ENCODE results near the gene SUGCT.

Gene SUGCT

DNA sequence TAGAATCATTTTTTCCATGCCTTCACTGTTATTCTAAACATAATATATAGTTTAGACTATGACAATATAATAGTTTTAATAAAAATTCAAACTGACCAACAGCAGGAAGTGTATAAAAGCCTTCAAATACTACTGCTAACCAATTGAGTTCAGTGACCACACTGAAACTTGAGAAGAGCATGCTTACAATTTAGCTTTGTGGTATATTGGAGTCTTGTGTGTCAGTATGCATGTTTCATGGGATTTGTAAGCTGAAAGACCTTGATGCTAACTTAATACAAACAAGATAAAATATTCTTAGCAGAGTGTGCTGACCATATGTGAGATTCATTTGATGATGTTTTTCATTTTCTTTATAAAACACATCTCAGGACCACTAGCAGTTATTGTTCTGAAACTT, 395.5 kb downstream of the SUGCT start:
- no peak overlapping the region for H3K4me3 ChIP-seq (ENCODE audit: low read depth, low read length)
- H3K4me2 ChIP-seq (ENCODE audit: low read length) = no peak overlapping the region
- H3K36me3 ChIP-seq (ENCODE audit: control insufficient read depth, insufficient read depth, low read length) = no peaks in the 10 kb centered on the region
- no peak overlapping the region for H3K9ac ChIP-seq
- no peaks in the 10 kb centered on the region for H3K4me1 ChIP-seq
- H2AFZ ChIP-seq = no peak overlapping the region
- no peaks in the 10 kb centered on the region for H3K79me2 ChIP-seq
- H3K27me3 ChIP-seq (ENCODE audit: control insufficient read depth, insufficient read depth, low read length) = no peaks in the 10 kb centered on the region
- TF ChIP-seq, protein P1, sequence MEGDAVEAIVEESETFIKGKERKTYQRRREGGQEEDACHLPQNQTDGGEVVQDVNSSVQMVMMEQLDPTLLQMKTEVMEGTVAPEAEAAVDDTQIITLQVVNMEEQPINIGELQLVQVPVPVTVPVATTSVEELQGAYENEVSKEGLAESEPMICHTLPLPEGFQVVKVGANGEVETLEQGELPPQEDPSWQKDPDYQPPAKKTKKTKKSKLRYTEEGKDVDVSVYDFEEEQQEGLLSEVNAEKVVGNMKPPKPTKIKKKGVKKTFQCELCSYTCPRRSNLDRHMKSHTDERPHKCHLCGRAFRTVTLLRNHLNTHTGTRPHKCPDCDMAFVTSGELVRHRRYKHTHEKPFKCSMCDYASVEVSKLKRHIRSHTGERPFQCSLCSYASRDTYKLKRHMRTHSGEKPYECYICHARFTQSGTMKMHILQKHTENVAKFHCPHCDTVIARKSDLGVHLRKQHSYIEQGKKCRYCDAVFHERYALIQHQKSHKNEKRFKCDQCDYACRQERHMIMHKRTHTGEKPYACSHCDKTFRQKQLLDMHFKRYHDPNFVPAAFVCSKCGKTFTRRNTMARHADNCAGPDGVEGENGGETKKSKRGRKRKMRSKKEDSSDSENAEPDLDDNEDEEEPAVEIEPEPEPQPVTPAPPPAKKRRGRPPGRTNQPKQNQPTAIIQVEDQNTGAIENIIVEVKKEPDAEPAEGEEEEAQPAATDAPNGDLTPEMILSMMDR (IDR thresholded peaks at IDR 0.05) = no peak
- no peaks in the 10 kb centered on the region for H3K9me3 ChIP-seq (ENCODE audit: control insufficient read depth, low read length)
- no peak overlapping the region for H3K27ac ChIP-seq

DNA sequence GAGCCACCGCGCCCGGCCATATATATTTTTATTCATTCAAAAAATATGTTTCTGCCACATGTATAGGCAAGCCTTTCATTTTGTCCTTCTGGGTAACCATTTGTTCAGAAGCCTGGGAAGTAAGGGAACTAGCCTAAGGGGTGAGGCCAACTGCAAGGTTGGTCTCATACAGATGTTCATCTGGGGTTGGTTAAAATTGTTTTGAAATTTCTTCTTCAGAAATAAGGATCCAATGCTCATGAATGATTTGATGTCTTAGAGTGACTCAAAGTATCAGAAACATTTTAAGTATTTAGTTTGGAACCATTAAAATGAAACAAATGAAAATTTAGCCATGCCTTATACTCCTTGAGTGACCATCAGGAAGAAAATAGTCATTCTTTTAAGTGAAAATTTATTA, 397.2 kb downstream of the SUGCT start:
- no peaks in the 10 kb centered on the region for H3K9me3 ChIP-seq (ENCODE audit: control insufficient read depth, low read length)
- H3K4me1 ChIP-seq = no peaks in the 10 kb centered on the region
- no peak overlapping the region for H3K9ac ChIP-seq
- H3K27ac ChIP-seq = no peak overlapping the region
- no peaks in the 10 kb centered on the region for H3K36me3 ChIP-seq (ENCODE audit: control insufficient read depth, insufficient read depth, low read length)
- H3K79me2 ChIP-seq = no peaks in the 10 kb centered on the region
- H3K4me3 ChIP-seq (ENCODE audit: low read depth, low read length) = no peak overlapping the region
- H3K4me2 ChIP-seq (ENCODE audit: low read length) = no peak overlapping the region
- no peak overlapping the region for H2AFZ ChIP-seq
- TF ChIP-seq, protein P1 (IDR thresholded peaks at IDR 0.05) = no peak
- H3K27me3 ChIP-seq (ENCODE audit: control insufficient read depth, insufficient read depth, low read length) = no peaks in the 10 kb centered on the region

DNA sequence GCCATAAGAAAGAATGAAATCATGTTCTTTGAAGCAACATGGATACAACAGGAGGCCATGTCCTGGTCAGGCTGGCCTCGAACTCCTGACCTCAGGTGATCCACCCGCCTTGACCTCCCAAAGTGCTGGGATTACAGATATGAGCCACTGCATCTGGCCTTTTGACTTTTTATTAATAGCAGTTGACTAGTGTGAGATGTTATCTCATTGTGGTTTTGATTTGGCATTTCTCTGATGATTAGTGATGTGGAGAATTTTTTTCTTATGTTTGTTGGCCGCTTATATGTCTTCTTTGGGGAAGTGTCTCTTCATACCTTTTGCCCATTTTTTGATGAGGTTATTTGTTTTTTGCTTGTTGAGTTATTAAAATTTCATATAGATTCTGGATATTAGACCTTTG, 400.9 kb downstream of the SUGCT start:
- no peaks in the 10 kb centered on the region for H3K79me2 ChIP-seq
- H3K4me3 ChIP-seq (ENCODE audit: low read depth, low read length) = no peak overlapping the region
- H3K9me3 ChIP-seq (ENCODE audit: control insufficient read depth, low read length) = no peaks in the 10 kb centered on the region
- no peak overlapping the region for H3K4me2 ChIP-seq (ENCODE audit: low read length)
- no peak overlapping the region for H2AFZ ChIP-seq
- TF ChIP-seq, protein P1 (IDR thresholded peaks at IDR 0.05) = no peak
- no peaks in the 10 kb centered on the region for H3K36me3 ChIP-seq (ENCODE audit: control insufficient read depth, insufficient read depth, low read length)
- H3K27ac ChIP-seq = no peak overlapping the region
- H3K27me3 ChIP-seq (ENCODE audit: control insufficient read depth, insufficient read depth, low read length) = no peaks in the 10 kb centered on the region
- H3K9ac ChIP-seq = no peak overlapping the region
- H3K4me1 ChIP-seq = no peaks in the 10 kb centered on the region

DNA sequence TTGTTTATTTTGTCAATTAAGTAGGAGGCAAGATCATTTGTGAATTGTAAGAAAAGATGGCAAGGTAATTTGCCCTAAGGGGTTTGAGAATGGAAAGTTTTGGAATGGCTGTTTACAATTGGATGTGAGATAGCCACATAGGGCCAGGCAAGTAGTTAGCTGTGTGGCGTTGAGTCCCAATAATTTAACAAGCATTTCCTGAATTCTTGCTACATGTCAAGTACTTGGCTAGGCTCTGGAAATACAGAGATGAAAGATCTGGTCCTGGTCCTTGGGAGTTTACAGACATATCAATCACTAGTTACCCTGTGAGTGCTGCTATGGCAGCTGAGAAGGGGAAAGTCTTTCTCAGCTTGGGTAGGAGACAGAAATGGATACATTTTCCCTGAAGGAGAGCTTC, 401.6 kb downstream of the SUGCT start:
- Histone ChIP-seq H3K27me3 (ENCODE audit: control insufficient read depth, insufficient read depth, low read length) (no peaks in the 10 kb centered on the region), H3K9ac (no peak overlapping the region), H3K4me2 (ENCODE audit: low read length) (no peak overlapping the region), H3K4me3 (ENCODE audit: low read depth, low read length) (no peak overlapping the region), H3K9me3 (ENCODE audit: control insufficient read depth, low read length) (no peaks in the 10 kb centered on the region), H3K79me2 (no peaks in the 10 kb centered on the region), H3K4me1 (no peaks in the 10 kb centered on the region), H2AFZ (no peak overlapping the region), H3K36me3 (ENCODE audit: control insufficient read depth, insufficient read depth, low read length) (no peaks in the 10 kb centered on the region), H3K27ac (no peak overlapping the region)
- TF ChIP-seq, protein P1 (IDR thresholded peaks at IDR 0.05) = no peak

DNA sequence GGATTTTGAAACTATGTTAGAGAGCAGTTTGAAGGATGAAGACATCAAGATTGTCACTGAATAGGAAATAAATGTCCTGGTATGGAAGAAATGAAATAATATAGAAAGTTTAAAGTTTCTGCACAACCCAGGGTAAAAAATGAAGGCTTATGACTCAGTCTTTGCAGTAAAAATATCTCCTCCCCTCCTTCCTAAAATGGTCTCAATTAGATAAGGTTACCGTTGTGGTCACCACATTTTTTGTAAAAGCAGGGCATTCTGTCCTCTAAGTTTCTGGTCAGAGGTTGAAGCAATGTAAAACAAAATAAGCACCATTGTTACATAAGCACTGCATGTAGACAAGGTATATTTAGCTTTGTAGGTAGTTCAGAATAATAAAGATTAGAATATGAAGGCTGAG, 403.5 kb downstream of the SUGCT start:
- TF ChIP-seq, protein P1 (IDR thresholded peaks at IDR 0.05) = no peak
- no peak overlapping the region for H3K4me2 ChIP-seq (ENCODE audit: low read length)
- no peaks in the 10 kb centered on the region for H3K27me3 ChIP-seq (ENCODE audit: control insufficient read depth, insufficient read depth, low read length)
- no peaks in the 10 kb centered on the region for H3K36me3 ChIP-seq (ENCODE audit: control insufficient read depth, insufficient read depth, low read length)
- no peaks in the 10 kb centered on the region for H3K4me1 ChIP-seq
- no peak overlapping the region for H3K9ac ChIP-seq
- H3K9me3 ChIP-seq (ENCODE audit: control insufficient read depth, low read length) = no peaks in the 10 kb centered on the region
- H2AFZ ChIP-seq = no peak overlapping the region
- no peak overlapping the region for H3K27ac ChIP-seq
- no peak overlapping the region for H3K4me3 ChIP-seq (ENCODE audit: low read depth, low read length)
- H3K79me2 ChIP-seq = no peaks in the 10 kb centered on the region

All from parathyroid adenoma (tissue), 2 donors.